ENCODE measurements around the gene DLG2. TPM values are rescaled to one million over a fixed set of nuclear protein-coding genes. Genes with fewer than 3 reads are reported as not detected.
"Not testable (repeated sequence)": the region's sequence is repeated elsewhere in the genome, so short reads cannot be mapped to it uniquely, and the experiment has no call there.

DLG2 gene
- total and polyA plus RNA-seq, 2 of the 8 experiments (the other 6 are each of a cell fraction or from before 2014, with no cell fraction given): 1.7 to 14.3 TPM

GRCh38 chr11:85340846-85341245, 286.3 kb downstream of the DLG2 start:
- H3K36me3 ChIP-seq (ENCODE audit: control insufficient read depth in 2 of 4, insufficient read depth in 4 of 4, low read length in 3 of 4); H4K20me1 ChIP-seq (replicated peaks in 1 of 2; ENCODE audit: control insufficient read depth in 1 of 2, insufficient read depth in 2 of 2, low read length in 2 of 2); DNase-seq (ENCODE audit: low read depth in 1 of 2, low spot score in 2 of 2); H3K9me3 ChIP-seq (ENCODE audit: insufficient read depth in 2 of 2, low read depth in 1 of 2, low read length in 1 of 2); CTCF ChIA-PET (ENCODE audit: partially characterized antibody); H3K27ac ChIP-seq (ENCODE audit: low read depth, low read length); H3K4me1 ChIP-seq (replicated peaks in 1 of 4; ENCODE audit: control insufficient read depth in 3 of 4, insufficient read depth in 4 of 4, low read length in 3 of 4); H3K18ac ChIP-seq (ENCODE audit: extremely low read depth, low read length); H2BK20ac ChIP-seq (ENCODE audit: low read length); H4K91ac ChIP-seq (replicated peaks; ENCODE audit: insufficient read length, low read length); H3K4me3 ChIP-seq (ENCODE audit: extremely low read depth in 1 of 4, insufficient read depth in 2 of 4, low read depth in 3 of 4, low read length in 4 of 4); H3K23me2 ChIP-seq (ENCODE audit: low read depth, low read length); H4K5ac ChIP-seq (ENCODE audit: insufficient read length, low read depth, low read length); H3K4ac ChIP-seq (replicated peaks; ENCODE audit: insufficient read length, low read depth, low read length); H2BK12ac ChIP-seq (ENCODE audit: low read depth, low read length); H4K8ac ChIP-seq (ENCODE audit: extremely low read depth, insufficient read depth, low read length); H3K23ac ChIP-seq (ENCODE audit: insufficient read length); H2BK15ac ChIP-seq (ENCODE audit: low read length); H3K79me1 ChIP-seq (ENCODE audit: low read depth, low read length); H3K14ac ChIP-seq (ENCODE audit: insufficient read length); FAIRE-seq; H2AFZ ChIP-seq (ENCODE audit: low read length); H3K27me3 ChIP-seq (replicated peaks in 1 of 4; ENCODE audit: control insufficient read depth in 3 of 4, extremely low read depth in 1 of 4, insufficient read depth in 3 of 4, low read length in 3 of 4); POLR2A ChIA-PET (ENCODE audit: partially characterized antibody); H3K9ac ChIP-seq (replicated peaks in 1 of 4; ENCODE audit: extremely low read depth in 1 of 4, low read depth in 3 of 4, low read length in 3 of 4); H3K56ac ChIP-seq (replicated peaks; ENCODE audit: insufficient read length, low read depth, low read length); H2AK5ac ChIP-seq (ENCODE audit: low read depth, low read length); H3K79me2 ChIP-seq (ENCODE audit: control insufficient read depth in 1 of 2, insufficient read depth in 2 of 2, low read length in 2 of 2); H3K4me2 ChIP-seq (ENCODE audit: insufficient read depth in 1 of 2, low read depth in 2 of 2, low read length in 2 of 2); H2BK120ac ChIP-seq (replicated peaks; ENCODE audit: low read depth, low read length); H2BK5ac ChIP-seq (ENCODE audit: low read depth, low read length): not testable (repeated sequence)
- WGBS, 2 experiments (ENCODE audit: extremely low coverage in 1 of 2, insufficient coverage in 1 of 2, insufficient read length in 1 of 2, insufficient replicate concordance in 2 of 2, low coverage in 1 of 2, low lambda C conversion rate in 2 of 2, missing lambda C conversion rate in 1 of 2): 89% methylated on average over 3 of the region's 3 CpGs; no CpG with 5 or more reads in 1 of the 2 experiments
